Adrenal gland (tissue), 12 donors: ENCODE results near the gene PGRMC2. TPM values are rescaled to one million over a fixed set of nuclear protein-coding genes. Genes with fewer than 3 reads are reported as not detected.
"Not testable (repeated sequence)": the region's sequence is repeated elsewhere in the genome, so short reads cannot be mapped to it uniquely, and the experiment has no call there.

Experiments
- DNase-seq, 7 donors: peaks; one replicate each; pipeline ENCODE4 v3.0.0-alpha.2; 2019 to 2020
- H3K27ac ChIP-seq, 5 donors: fragments of 200-600 bp; sonication (generic) in 4 of 5; 1 replicate in 3 of 5; 2 replicates in 2 of 5; pipeline versions ENCODE4 v1.5.1 to v1.8.0; 2016 to 2020; ENCODE audit warnings: mild to moderate bottlenecking in 1 of 5
- H3K27me3 ChIP-seq: fragments of 200-600 bp; 2 replicates; pipeline ENCODE4 v1.8.0; 2021
- H3K36me3 ChIP-seq, 2 donors: fragments of 200-600 bp; replicated peaks in 1 of 2; 1 replicate in 1 of 2; 2 replicates in 1 of 2; pipeline versions ENCODE4 v1.5.1 to v1.8.0; 2018 to 2022
- H3K4me1 ChIP-seq, 2 donors: fragments of 200-600 bp; replicated peaks in 1 of 2; 1 replicate in 1 of 2; 2 replicates in 1 of 2; pipeline versions ENCODE4 v1.5.1 to v1.8.0; 2018 to 2021
- H3K4me3 ChIP-seq, 4 donors: fragments of 200-600 bp; sonication (generic) in 3 of 4; one replicate each; pipeline ENCODE4 v1.5.1; 2016 to 2018
- H3K9me3 ChIP-seq, 3 donors: fragments of 200-600 bp; sonication (generic) in 1 of 3; replicated peaks in 1 of 3; 1 replicate in 2 of 3; 2 replicates in 1 of 3; pipeline versions ENCODE4 v1.5.1 to v1.8.0; 2016 to 2021
- CTCF ChIP-seq, 6 experiments: fragments of 450-650 bp in 4 of 6; fragments of 200-600 bp in 2 of 6; sonication (generic) in 1 of 6; IDR thresholded peaks; 1 replicate in 5 of 6; 2 replicates in 1 of 6; pipeline versions ENCODE4 v1.5.1 to v1.8.0; 2016 to 2021; ENCODE audit warnings: antibody characterized with exemption in 6 of 6, mild to moderate bottlenecking in 2 of 6, moderate library complexity in 1 of 6
- POLR2A ChIP-seq, 2 donors: fragments of 450-650 bp; IDR thresholded peaks; one replicate each; pipeline ENCODE4 v1.6.1; 2017; ENCODE audit warnings: antibody characterized with exemption in 2 of 2, mild to moderate bottlenecking in 2 of 2, moderate library complexity in 1 of 2
- WGBS, 4 donors: extraction: QIAGEN DNeasy Blood & Tissue Kit in 2 of 4; methylation state at CpG; one replicate each; pipeline versions ENCODE4 v1.1.5 to v1.1.7; 2013 to 2017; 5-methylcytosine and 5-hydroxymethylcytosine counted together
- intact Hi-C, 2 donors: fragments of 100-400 bp; cut with DNase I; formaldehyde crosslinking; loops; one replicate each; pipeline versions ENCODE4 v1.14.1 to v1.15.0; 2022 to 2023
- polyA plus RNA-seq, 3 donors: library from polyadenylated mRNA; stranded (reverse); fragments of 200-250 nt in 2 of 3; fragments of 350-450 nt in 1 of 3; fragmentation: Illumina TruSeq in 1 of 3; extraction: RNeasy Lipid Tissue Mini Kit (QIAGEN cat#74804) in 1 of 3; gene quantifications; one replicate each; pipeline ENCODE4 v1.2.3, GENCODE V29; 2013 to 2014
- total RNA-seq, 9 donors: library from RNA; depleted of rRNA in 4 of 9; stranded (reverse); fragments of >200 nt in 4 of 9; fragments of 120-200 nt in 1 of 9; fragmentation: NEBNext Ultra II Directional in 1 of 9; extraction: Animal tissue kit (Norgen Biotek cat#: 25700) in 1 of 9; gene quantifications; one replicate each; pipeline versions ENCODE4 v1.1.0 to v1.2.4, GENCODE V29; 2013 to 2023
- donor health status: healthy with polysubstance abuse.
- donor health status: Bipolar disorder and iron deficiency.
- donor health status: DM: yes; HTN: yes; CAD: no.
- donor health status: DM: no; HTN: no; CAD: no.
- donor health status: DM: no; HTN: no; CAD: no.
- donor health status: DM: yes; HTN: yes; CAD: no.

Gene PGRMC2
- total and polyA plus RNA-seq, 12 donors, result 22.9 to 152 (median 43.8) TPM

- intact Hi-C loops, result no loop called here
- no peaks in the 10 kb centered on the region for H3K4me1 ChIP-seq
Measured at GRCh38 chr4:128268970-128269369, 18.6 kb downstream of the PGRMC2 start.

GRCh38 chr4:128267745-128268144 is 19.9 kb downstream of the PGRMC2 start:
- TF ChIP-seq POLR2A (IDR thresholded peaks at IDR 0.05), result no peak
- TF ChIP-seq CTCF (IDR thresholded peaks at IDR 0.05), result no peak
- H3K27me3 ChIP-seq, result no peaks in the 10 kb centered on the region
- peaks cover 0 to 5% (median 0%) of the 10 kb centered on the region in 3 donors for H3K9me3 ChIP-seq
- peaks cover 0 to 12% of the 10 kb centered on the region in 2 donors for H3K36me3 ChIP-seq
- no peak overlapping the region for H3K4me3 ChIP-seq
- 60 to 68% (median 62%) methylated on average over 2 of the region's 2 CpGs for WGBS, 4 donors
- no peak overlapping the region for H3K27ac ChIP-seq
- H3K4me1 ChIP-seq, result no peaks in the 10 kb centered on the region
- no peak for DNase-seq
- intact Hi-C loops, result no loop called here

More at GRCh38 chr4:128268970-128269369, 18.6 kb downstream of the PGRMC2 start:
- H3K4me3 ChIP-seq, result no peak overlapping the region
- H3K36me3 ChIP-seq, result peaks cover 0 to 12% of the 10 kb centered on the region in 2 donors
- H3K27me3 ChIP-seq, result no peaks in the 10 kb centered on the region
- H3K9me3 ChIP-seq, result peaks cover 0 to 5% (median 0%) of the 10 kb centered on the region in 3 donors
- no peak for TF ChIP-seq CTCF (IDR thresholded peaks at IDR 0.05)
- WGBS, 4 donors, result 86 to 96% (median 92%) methylated on average over 5 of the region's 5 CpGs
- no peak for DNase-seq
- no peak overlapping the region for H3K27ac ChIP-seq

- DNase-seq, H3K27ac ChIP-seq, H3K4me3 ChIP-seq, H3K9me3 ChIP-seq, H3K27me3 ChIP-seq, H3K4me1 ChIP-seq, intact Hi-C loops: not testable (repeated sequence)
- H3K36me3 ChIP-seq, result peaks cover 0 to 12% of the 10 kb centered on the region in 2 donors
- WGBS, 4 donors, result 49 to 68% (median 61%) methylated on average over 3 of the region's 3 CpGs
Measured at GRCh38 chr4:128267171-128267570, 20.4 kb downstream of the PGRMC2 start.

- intact Hi-C loops, H3K9me3 ChIP-seq, H3K4me3 ChIP-seq, DNase-seq, H3K36me3 ChIP-seq, H3K27me3 ChIP-seq, H3K27ac ChIP-seq, H3K4me1 ChIP-seq: not testable (repeated sequence)
- WGBS, 4 donors, result 64 to 69% (median 68%) methylated on average over 3 of the region's 3 CpGs
Measured at GRCh38 chr4:128265550-128265949, 22.1 kb downstream of the PGRMC2 start.

GRCh38 chr4:128259889-128260288 is 27.7 kb downstream of the PGRMC2 start:
- intact Hi-C loops, H3K4me1 ChIP-seq, H3K36me3 ChIP-seq, DNase-seq, H3K27ac ChIP-seq, H3K27me3 ChIP-seq, H3K4me3 ChIP-seq, H3K9me3 ChIP-seq: not testable (repeated sequence)
- WGBS, 4 donors, result 65 to 79% (median 69%) methylated on average over 5 of the region's 5 CpGs

- intact Hi-C loops, H3K4me1 ChIP-seq, H3K27me3 ChIP-seq, DNase-seq, H3K27ac ChIP-seq, H3K36me3 ChIP-seq, H3K4me3 ChIP-seq, H3K9me3 ChIP-seq: not testable (repeated sequence)
- 76 to 83% (median 83%) methylated on average over 4 of the region's 4 CpGs for WGBS, 4 donors
Measured at GRCh38 chr4:128258166-128258565, 29.4 kb downstream of the PGRMC2 start.
